GM19324 (cell line): ENCODE results near the gene CDR2.
"Not testable (repeated sequence)": the region's sequence is repeated elsewhere in the genome, so short reads cannot be mapped to it uniquely, and the experiment has no call there.

Experiments
- ATAC-seq: cut with Tn5 transposase; IDR thresholded peaks from one replicate; pipeline ENCODE4 v1.9.1; 2021; ENCODE audit warnings: mild to moderate bottlenecking, moderate library complexity; ENCODE audit not compliant: unreplicated experiment, low FRiP score

CDR2 gene

DNA sequence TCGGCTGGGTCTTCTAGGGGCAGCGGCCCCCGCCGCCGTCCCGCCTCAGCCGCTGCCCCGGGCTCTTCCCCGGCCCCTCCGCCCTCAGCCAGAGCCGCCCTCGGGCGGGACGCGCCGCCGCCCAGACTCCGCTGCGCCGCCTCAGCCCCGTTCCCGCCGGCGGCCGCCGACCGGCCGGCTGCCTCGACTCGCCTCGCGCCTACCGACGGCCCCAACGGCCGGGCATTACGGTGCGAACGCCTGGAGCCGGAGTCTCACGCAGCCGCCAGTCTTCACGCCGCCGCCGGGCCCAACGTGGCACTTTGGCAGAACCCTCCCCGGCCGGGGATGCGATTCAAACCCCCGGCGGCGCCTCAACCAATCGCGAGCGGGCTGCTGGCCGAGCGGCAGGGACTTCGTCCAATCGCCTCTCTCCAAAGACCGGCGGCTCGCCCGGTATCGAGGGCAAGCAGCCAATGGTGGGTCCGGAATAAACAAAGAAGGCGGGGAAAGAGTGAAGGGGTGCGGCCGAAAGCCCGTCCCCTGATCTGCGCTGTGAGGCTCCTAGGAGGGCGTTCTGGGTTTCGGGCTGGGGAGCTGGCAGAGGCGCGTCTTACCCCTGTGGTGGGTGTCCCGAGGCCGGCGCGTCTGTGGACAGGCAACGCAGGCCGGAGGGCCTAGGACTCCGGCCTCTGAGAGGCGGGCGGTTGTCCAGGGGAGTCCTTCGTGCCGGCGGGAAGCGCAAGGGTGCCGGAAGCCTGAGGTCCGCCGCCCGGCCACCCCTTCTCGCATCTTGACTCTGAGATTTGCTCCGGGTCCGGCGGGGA lies at the start of gene CDR2:
Gene CDR2 (minus strand): TSS at position 309 of the 806 bp plus-strand sequence. CDS start 310 bp downstream, outside the sequence.
- ATAC-seq, result peak; percentile 94

GRCh38 chr16:22423716-22424115 lies 49.3 kb upstream of the CDR2 start:
- no peak for ATAC-seq

- no peak for ATAC-seq
These were observed 46.7 kb upstream of the CDR2 start for GRCh38 chr16:22421136-22421535.

- no peak for ATAC-seq
These were observed 46.3 kb upstream of the CDR2 start for GRCh38 chr16:22420606-22421135.

DNA sequence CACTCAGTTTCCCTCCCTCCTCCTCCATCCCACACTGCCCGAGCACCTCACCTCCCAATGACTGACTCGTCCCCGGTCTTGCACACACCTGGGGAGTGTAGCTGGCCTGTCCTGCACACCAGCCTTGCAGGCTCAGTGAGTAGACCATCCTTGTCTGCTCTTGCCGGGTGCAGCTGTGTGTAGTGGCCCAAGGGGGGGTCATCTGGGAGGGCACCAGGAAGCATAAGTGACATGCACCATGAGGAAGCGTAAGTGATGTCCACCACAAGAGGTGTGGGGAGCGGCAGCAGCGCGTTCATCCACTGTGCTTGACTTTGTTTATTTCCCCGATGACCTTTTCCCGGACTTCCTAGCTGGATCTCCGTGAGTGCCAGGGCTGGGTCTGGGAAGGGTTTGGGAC lies 45.5 kb upstream of the CDR2 start:
- ATAC-seq, result no peak

- no peak for ATAC-seq
These were observed 44.4 kb upstream of the CDR2 start for GRCh38 chr16:22418826-22419225.

DNA sequence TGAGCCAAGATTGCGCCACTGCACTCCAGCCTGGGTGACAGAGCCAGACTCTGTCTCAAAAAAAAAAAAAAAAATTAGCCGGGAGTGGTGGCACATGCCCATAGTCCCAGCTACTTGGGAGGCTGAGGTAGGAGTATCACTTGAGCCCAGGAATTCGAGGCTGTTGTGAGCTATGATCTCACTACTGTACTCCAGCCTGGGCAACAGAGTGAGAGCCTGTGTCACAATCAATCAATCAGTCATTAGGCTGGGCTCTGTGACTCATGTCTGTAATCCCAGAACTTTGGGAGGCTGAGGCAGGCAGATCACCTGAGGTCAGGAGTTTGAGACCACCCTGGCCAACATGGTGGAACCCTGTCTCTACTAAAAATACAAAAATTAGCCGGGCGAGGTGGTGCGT lies 43.4 kb upstream of the CDR2 start:
- ATAC-seq, result not testable (repeated sequence)

- ATAC-seq, result no peak
These were observed 42.6 kb upstream of the CDR2 start for GRCh38 chr16:22417019-22417418.

DNA sequence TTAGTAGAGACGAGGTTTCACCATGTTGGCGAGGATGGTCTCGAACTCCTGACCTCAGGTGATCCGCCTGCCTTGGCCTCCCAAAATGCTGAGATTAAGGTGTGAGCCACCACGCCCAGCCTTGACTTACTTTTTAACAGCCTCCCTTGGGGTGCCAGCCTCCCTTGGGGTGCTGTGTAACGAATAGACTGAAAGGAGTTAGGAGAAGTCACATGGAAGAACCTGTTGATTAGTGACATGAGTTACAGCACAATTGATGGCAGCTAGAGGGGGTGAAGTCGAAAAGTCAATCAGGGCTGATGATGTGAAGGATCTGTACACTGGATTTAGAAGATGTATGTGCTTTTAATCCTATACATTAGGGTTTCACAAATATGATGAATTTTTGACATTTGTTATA lies 39.4 kb upstream of the CDR2 start:
- no peak for ATAC-seq

DNA sequence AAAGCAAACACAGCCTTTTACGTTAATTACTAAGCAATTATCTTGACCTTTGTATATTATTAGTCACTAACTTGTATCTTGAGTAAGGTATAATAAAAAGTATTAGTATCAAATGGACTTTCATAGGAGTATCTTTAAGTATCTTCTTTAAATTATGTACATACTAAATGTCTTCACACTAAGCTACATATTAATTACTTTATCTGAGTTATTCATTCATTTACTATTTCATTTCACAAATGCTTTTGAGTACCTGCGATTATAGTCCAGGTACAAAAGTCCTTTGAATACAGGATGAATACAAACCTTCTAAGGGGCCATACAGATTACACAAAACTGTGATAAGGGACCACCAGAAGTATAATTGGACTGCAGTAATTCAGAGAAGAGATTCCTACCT lies 33.1 kb upstream of the CDR2 start:
- no peak for ATAC-seq

GRCh38 chr16:22402191-22402590 lies 27.8 kb upstream of the CDR2 start:
- ATAC-seq, result no peak

- ATAC-seq, result no peak
These were observed 26.5 kb upstream of the CDR2 start for GRCh38 chr16:22400900-22401299.

- no peak for ATAC-seq
These were observed 23.5 kb upstream of the CDR2 start for GRCh38 chr16:22397931-22398330.

DNA sequence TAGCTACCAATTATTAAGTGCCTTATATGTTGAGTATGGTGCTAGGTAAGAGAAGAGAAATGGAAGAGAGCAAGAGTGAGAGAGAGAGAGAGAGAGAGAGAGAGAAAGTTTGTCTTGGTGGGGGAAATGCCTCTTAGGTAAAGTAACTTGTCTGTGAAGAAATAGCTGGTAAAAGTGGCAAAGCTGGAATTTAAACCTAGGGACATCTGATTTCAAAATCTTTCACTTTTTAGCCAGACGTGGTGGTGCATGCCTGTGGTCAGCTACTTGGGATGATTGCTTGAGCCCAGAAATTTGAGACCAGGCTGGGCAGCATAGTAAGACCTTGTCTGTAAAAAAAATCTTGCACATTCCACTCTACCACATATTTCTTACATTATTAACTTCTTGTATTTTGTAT lies 23.0 kb upstream of the CDR2 start:
- ATAC-seq, result no peak

- no peak for ATAC-seq
These were observed 21.5 kb upstream of the CDR2 start for GRCh38 chr16:22395960-22396359.

DNA sequence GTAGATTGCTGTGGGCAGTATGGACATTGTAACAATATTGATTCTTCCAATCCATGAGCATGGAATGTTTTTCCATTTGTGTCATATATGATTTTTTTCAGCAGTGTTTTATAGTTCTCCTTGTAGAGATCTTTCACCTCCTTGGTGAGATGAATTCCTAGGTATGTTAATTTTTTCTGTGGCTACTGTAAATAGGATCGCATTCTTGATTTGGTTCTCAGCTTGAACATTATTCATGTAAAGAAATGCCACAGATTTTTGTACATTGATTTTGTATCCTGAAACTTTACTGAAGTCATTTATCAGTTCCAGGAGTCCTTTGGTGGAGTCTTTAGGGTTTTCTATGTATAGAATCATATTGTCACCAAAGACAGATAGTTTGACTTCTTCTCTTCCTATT lies 19.7 kb upstream of the CDR2 start:
- no peak for ATAC-seq

GRCh38 chr16:22388101-22388644 lies 13.8 kb upstream of the CDR2 start:
- ATAC-seq, result no peak

DNA sequence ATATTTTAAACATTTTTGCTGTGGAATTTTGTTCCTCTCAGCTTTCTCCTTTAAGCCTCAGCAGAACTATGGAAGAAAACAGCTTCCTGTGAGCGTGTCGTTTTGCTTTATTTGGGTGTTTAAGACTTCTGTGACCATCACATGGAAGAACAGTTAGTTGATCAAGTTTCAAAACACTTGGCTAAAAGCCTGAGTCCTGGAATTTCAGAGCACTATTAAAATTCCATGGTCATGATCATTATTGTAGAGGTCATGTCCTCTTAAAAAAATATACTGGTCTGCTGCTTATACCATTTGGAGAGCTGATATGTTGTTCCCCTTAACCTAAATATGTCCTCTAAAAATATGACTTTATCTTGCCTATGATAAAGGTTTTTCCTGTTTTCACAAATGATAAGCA lies 12.6 kb upstream of the CDR2 start:
- ATAC-seq, result no peak

DNA sequence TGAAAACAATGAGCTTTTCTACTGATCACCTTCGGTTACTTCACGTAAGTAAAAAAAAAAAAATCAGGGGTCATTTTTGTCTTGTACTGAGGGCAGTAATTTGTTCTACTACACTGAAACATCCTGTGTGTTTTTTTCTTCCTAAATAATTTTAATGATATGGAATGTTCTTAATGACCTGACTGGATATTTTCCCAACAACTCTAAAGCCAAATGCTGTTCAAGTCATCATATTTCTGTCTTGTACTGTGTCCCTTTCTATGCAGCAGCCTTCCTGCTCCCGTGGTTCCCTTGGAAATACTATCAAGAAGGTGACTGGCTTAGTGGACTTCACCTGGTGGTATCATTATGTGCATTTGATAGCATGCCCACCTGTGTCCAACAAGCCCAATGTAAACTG lies 10.8 kb upstream of the CDR2 start:
- no peak for ATAC-seq

GRCh38 chr16:22383827-22384226 lies 9.4 kb upstream of the CDR2 start:
- ATAC-seq, result no peak

- ATAC-seq, result no peak
These were observed 7.0 kb upstream of the CDR2 start for GRCh38 chr16:22381392-22381791.

- no peak for ATAC-seq
These were observed 6.1 kb upstream of the CDR2 start for GRCh38 chr16:22380529-22380928.
